GM12891 (cell line): ENCODE data around the gene CCBE1.
"Not testable (repeated sequence)": the region's sequence is repeated elsewhere in the genome, so short reads cannot be mapped to it uniquely, and the experiment has no call there.

Experiments
- DNase-seq: peaks from one replicate; pipeline ENCODE4 v3.0.0; 2011; ENCODE audit warnings: low spot score; ENCODE audit not compliant: insufficient read length
- FAIRE-seq: peaks from 2 replicates; lab custom pipeline; 2011; peaks lifted over from hg19 to GRCh38; lab: Jason Lieb, UNC
- PAX5 ChIP-seq: IDR thresholded peaks from 2 replicates; pipeline ENCODE4 v1.6.1; 2011; ENCODE audit warnings: low read length, moderate library complexity, mild to moderate bottlenecking; ENCODE audit not compliant: insufficient read depth, severe bottlenecking
- POLR2A ChIP-seq: IDR thresholded peaks from 2 replicates; pipeline ENCODE4 v1.6.1; 2011; ENCODE audit warnings: low read depth, low read length, control low read depth
- POLR2AphosphoS5 ChIP-seq: IDR thresholded peaks from 2 replicates; pipeline ENCODE4 v1.6.1; 2011; ENCODE audit warnings: low read depth, low read length, control low read depth
- POU2F2 ChIP-seq: IDR thresholded peaks from 2 replicates; pipeline ENCODE4 v1.6.1; 2011; ENCODE audit warnings: low read depth, mild to moderate bottlenecking, control low read depth, low read length, moderate library complexity
- SPI1 ChIP-seq: IDR thresholded peaks from 2 replicates; pipeline ENCODE4 v1.6.1; 2011; ENCODE audit warnings: low read depth, low read length, control low read depth
- TAF1 ChIP-seq: IDR thresholded peaks from 2 replicates; pipeline ENCODE4 v1.6.1; 2011; ENCODE audit warnings: low read depth, low read length, control low read depth

CCBE1 gene

DNA sequence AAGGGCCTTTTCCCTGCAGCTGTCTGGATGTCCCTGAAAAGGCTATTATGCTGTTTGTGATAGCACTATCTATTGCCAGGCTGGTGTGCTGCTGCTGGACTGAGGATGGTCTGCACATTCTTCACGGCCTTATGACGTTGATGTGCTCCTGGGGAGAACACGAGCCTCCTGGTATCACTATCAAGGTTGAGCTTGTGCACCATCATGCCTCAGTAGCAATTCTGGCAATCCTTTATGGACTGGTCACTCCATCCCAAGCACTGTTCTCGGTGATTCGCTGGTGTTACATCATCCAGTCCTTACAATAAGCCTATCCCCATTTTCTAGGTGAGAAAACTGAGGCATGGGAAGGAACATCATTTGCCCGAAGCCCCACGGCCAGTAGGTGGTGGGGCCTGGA is 18.2 kb upstream of the CCBE1 start:
- TF ChIP-seq PAX5 (no peak), TAF1 (no peak), POU2F2 (no peak), POLR2AphosphoS5 (no peak), SPI1 (no peak), POLR2A (no peak)
- no peak for DNase-seq
- FAIRE-seq = no peak

DNA sequence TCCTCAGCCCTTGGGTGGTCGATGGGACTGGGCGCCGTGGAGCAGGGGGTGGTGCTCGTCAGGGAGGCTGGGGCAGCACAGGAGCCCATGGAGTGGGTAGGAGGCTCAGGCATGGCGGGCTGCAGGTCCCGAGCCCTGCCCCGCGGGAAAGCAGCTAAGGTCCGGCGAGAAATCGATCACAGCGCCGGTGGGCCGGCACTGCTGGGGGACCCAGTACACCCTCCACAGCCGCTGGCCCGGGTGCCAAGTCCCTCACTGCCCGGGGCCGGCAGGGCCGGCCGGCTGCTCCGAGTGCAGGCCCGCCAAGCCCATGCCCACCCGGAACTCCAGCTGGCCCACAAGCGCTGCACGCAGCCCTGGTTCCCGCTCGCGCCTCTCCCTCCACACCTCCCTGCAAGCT is 16.9 kb upstream of the CCBE1 start:
- DNase-seq, FAIRE-seq: not testable (repeated sequence)

DNA sequence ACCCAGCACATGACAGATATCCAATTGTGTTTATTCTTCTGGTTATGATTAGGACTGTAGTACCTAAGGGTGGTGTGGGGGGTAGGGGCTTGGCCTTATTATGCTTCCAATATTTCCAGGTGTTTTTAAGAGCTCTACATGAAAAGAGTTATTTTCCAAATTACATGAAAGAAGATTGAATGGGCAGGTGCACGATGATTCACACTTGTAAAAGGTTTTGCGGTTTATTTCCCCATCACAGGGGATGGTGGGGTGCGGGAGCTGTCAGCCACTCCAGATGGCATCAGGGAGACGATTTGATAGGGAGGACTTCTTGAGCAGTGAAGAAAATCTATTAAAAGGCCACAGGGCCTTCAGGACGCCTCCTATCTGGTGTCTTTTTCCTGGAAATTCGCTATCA is 15.1 kb upstream of the CCBE1 start:
- no peak for TF ChIP-seq POLR2A
- TF ChIP-seq SPI1 = no peak
- TF ChIP-seq POU2F2 = no peak
- no peak for TF ChIP-seq PAX5
- no peak for TF ChIP-seq POLR2AphosphoS5
- TF ChIP-seq TAF1 = no peak
- FAIRE-seq (no peak), DNase-seq (no peak)

DNA sequence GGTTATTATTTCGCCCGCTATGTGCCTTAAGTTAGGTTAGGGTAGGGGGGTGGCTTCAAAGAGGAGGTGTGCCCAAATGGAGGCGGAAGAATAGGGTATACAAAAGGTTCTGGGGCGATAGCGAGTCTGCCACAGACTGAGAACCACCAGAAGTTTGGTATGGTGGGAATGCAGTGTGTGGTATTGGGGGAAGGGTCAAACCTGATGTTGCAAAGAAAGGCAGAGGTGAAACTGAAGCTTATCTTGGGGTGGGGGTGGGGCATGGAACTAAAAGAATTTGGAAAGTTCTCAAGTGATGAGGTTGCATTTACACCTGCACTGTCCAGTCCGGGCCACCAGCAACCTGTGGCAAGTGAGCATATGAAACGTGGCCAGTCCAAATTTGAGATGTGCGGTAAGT is 11.8 kb upstream of the CCBE1 start:
- TF ChIP-seq POLR2AphosphoS5 = no peak
- no peak for TF ChIP-seq POU2F2
- TF ChIP-seq PAX5 = no peak
- TF ChIP-seq SPI1 = no peak
- TF ChIP-seq POLR2A = no peak
- TF ChIP-seq TAF1 = no peak
- FAIRE-seq (no peak), DNase-seq (no peak)

DNA sequence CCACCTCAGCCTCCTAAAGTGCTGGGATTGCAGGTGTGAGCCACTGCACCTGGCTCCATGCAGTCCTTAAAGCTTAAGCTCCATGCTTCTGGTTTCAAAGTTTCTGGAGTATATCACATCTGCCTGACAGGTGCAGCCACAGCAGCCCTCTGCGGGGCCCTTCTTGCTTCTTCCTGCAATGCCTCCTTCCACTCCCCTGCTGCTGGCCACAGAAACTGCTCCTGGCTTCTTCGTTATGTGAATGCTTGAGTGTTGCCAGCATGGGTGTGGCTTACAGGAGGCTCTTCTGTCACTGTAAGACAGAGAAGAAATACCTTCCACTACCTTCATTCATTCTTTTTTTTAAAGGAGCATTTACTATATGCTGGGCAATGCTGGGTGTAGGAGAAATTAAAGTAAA is 10.1 kb upstream of the CCBE1 start:
- FAIRE-seq (no peak), DNase-seq (no peak)
- TF ChIP-seq PAX5 (no peak), SPI1 (no peak), POLR2AphosphoS5 (no peak), TAF1 (no peak), POU2F2 (no peak), POLR2A (no peak)

DNA sequence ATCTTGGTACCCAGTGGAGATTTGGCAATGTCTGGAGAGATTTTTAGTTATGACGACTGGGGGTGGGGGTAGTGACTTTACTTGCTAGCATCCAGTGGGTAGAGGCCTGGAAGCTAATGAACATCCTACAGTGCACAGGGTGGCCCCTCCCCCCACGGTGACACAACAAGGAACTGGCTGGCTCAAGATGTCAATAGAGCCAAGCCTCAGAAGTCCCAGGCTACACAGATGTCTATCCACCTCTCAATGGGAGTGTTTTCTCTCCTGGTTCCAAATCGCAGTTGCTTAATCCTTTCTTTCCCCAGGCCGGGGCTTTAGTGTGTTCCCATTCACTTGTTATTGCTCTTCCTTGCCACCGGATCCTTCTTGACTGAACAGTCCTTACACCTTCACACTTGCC is 9.3 kb upstream of the CCBE1 start:
- DNase-seq (no peak), FAIRE-seq (no peak)
- no peak for TF ChIP-seq POLR2A
- no peak for TF ChIP-seq TAF1
- TF ChIP-seq SPI1 = no peak
- no peak for TF ChIP-seq POLR2AphosphoS5
- TF ChIP-seq POU2F2 = no peak
- TF ChIP-seq PAX5 = no peak

DNA sequence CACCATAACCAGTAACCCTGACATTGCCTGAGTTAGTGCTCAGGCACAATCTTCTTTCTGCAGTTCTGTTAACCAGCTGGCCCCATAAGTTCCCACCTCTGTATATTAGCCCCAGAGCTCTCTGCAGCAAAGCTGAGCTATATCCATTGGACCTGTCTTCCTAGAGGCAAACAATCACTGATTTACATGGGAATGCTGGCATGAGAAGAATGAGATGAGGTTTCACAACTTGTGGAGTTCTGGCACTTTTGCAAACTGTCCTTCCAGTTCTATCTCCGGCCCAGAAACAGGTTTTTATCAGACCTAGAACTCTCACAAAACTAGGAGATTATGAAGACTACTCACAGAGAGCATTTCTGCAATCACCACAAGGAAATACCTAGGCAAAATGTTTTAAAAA is 7.9 kb upstream of the CCBE1 start:
- TF ChIP-seq POU2F2 (no peak), POLR2A (no peak), SPI1 (no peak), TAF1 (no peak), PAX5 (no peak), POLR2AphosphoS5 (no peak)
- no peak for FAIRE-seq
- DNase-seq = no peak

DNA sequence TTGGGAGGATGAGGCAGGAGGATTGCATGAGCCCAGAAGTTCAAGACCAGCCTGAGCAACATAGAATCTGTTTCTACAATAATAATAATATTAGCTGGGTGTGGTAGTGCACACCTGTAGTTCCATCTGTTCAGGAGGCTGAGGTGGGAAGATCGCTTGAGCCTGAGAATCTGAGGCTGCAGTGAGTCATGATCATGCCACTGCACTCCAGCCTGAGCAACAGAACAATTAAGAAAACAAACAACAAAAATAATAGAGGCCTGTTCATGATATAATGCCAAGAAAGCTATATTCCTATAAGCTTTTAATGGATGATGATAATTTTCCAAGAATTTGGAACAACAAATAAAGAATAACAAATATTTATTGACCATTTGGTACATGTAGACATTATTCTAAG is 6.9 kb upstream of the CCBE1 start:
- DNase-seq (no peak), FAIRE-seq (no peak)
- TF ChIP-seq SPI1 (no peak), POU2F2 (no peak), POLR2A (no peak), POLR2AphosphoS5 (no peak), PAX5 (no peak), TAF1 (no peak)

DNA sequence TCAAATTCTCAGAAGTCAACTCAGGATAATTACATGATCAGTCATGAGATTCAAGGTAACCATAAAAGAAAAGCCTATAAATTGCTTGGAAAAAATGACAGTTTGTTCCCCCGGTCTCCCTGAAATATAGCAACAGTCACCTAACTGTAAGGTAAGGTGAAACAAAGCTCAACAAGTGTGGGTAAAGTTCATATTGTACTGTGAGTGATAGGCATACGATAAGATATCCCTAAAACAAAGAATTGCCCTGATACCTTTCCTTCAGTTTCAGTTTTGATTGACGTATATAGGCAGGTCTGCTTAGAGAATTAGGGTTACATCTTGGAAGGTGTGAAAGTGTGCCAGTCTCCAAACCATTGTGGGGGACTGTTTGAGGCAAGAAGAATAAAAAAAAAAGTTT is 4.0 kb upstream of the CCBE1 start:
- no peak for DNase-seq
- FAIRE-seq = no peak
- TF ChIP-seq SPI1 (no peak), POU2F2 (no peak), POLR2AphosphoS5 (no peak), POLR2A (no peak), PAX5 (no peak), TAF1 (no peak)

DNA sequence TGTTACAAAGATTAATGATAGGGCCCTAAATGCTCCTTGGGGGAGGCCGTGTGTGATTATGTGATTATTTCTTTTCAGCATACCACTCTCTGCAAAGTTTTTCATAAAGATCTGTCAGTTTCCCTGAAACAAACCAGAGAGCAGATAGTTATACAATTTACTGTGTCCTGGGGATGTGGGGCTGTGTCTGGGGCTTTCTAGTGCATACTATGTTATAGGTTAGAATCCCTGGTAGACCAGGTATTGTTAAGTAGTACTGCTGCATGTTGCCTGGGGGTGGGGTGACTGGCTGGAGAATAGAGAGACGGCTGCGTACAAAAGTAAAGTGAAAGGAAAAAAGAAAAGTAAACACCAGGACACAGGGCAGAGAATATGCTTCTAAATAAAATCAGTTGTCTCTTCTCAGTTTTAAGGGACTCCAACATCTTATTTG is 3.3 kb upstream of the CCBE1 start:
- FAIRE-seq (no peak), DNase-seq (no peak)
- TF ChIP-seq POU2F2 (no peak), POLR2A (no peak), SPI1 (no peak), TAF1 (no peak), POLR2AphosphoS5 (no peak), PAX5 (no peak)
